B cell (primary cell): ENCODE data around the gene MEGF11.

ENCODE experiments used
- CTCF ChIP-seq: fragments of 200-600 bp; IDR thresholded peaks from one replicate; pipeline ENCODE4 v1.8.0; 2022; ENCODE audit warnings: antibody characterized with exemption, mild to moderate bottlenecking
- EZH2 ChIP-seq: IDR thresholded peaks from 2 replicates; pipeline ENCODE4 v1.6.1; 2012; ENCODE audit warnings: borderline replicate concordance, low read depth, mild to moderate bottlenecking, moderate library complexity, low read length; ENCODE audit not compliant: insufficient read depth, poor library complexity, severe bottlenecking

DNA sequence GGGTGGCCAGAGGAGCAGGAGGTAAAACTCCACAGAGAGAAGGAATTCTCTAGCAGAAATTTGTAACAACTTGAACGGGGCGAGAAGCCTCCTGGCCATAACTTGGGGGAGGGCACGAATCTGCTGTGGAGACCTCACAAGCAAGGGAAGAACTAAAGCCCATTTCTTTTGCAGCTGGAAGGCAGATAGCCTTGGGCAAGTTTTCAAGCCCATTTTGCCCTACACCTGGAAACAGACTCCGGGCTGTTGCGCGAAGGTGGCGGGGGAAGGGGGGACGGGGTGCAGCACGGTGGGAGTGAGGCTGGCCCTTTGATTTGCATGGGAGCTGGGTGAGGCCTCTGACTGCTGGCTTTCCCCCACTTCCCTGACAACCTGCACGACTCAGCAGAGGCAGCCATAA, 168.8 kb downstream of the MEGF11 start:
- TF ChIP-seq CTCF (no peak), EZH2 (no peak)
